Measurements from ENCODE around the gene ERLEC1. TPM values are rescaled to one million over a fixed set of nuclear protein-coding genes. Genes with fewer than 3 reads are reported as not detected.

ERLEC1 gene
- total RNA-seq: 35.3 and 43.2 TPM in 2 replicates

GRCh38 chr2:53786705-53787613, at the start of gene ERLEC1, which contains the start of gene ASB3:
Gene ERLEC1, plus strand, starts transcription at chr2:53787044. Its CDS starts 167 bp downstream, at chr2:53787211.
Gene ASB3, minus strand, starts transcription at chr2:53786953. Its CDS starts 21,381 bp downstream, at chr2:53765572.

GRCh38 chr2:53767405-53768241, 19.2 kb upstream of the ERLEC1 start, which contains the start of gene CHAC2:
Gene CHAC2, plus strand, starts transcription at chr2:53767804. Its CDS starts 83 bp downstream, at chr2:53767887.

GRCh38 chr2:53859206-53860181, 72.7 kb downstream of the ERLEC1 start, which contains the start of gene GPR75:
Gene GPR75, minus strand, starts transcription at chr2:53859967. Its CDS starts 5,211 bp downstream, at chr2:53854756.

Other genes with a start within 250 kb of the ERLEC1 start
- gene CHAC2, start 19.2 kb upstream of the ERLEC1 start, total RNA-seq: 21.4 TPM in 2 replicates
- gene ASB3, start 91 bp upstream of the ERLEC1 start, total RNA-seq: 10.0 and 11.0 TPM in 2 replicates
- gene GPR75, start 72.9 kb downstream of the ERLEC1 start, total RNA-seq: 0.27 and 0.94 TPM in 2 replicates
- gene PSME4, start 183.9 kb downstream of the ERLEC1 start, total RNA-seq: 32.0 and 37.0 TPM in 2 replicates

Measured in mammary microvascular endothelial cell (primary cell).